H1 (cell line): ENCODE data around the gene IL1RL1. TPM values are rescaled to one million over a fixed set of nuclear protein-coding genes. Genes with fewer than 3 reads are reported as not detected.

ENCODE experiments used
- ATF2 ChIP-seq: IDR thresholded peaks from 2 replicates; pipeline ENCODE4 v1.6.1; 2012; ENCODE audit warnings: low read length, inconsistent platforms
- CBX5 ChIP-seq: fragments of 300-800, 300-1000 bp; sonication (generic); IDR thresholded peaks from 2 replicates; pipeline ENCODE4 v1.7.1; 2016; ENCODE audit warnings: antibody characterized with exemption, low read length, low read depth
- CHD2 ChIP-seq: IDR thresholded peaks from 2 replicates; pipeline ENCODE4 v1.6.1; 2012; ENCODE audit warnings: low read length, improper control_type of control experiment
- EZH2 ChIP-seq: fragments of 200-600 bp; sonication (generic); IDR thresholded peaks from 2 replicates; pipeline ENCODE4 v1.7.1; 2012; ENCODE audit warnings: low read depth, mild to moderate bottlenecking, moderate library complexity, low read length, inconsistent platforms; ENCODE audit not compliant: severe bottlenecking
- KDM1A ChIP-seq: fragments of 200-600, 300-600 bp; sonication (generic); IDR thresholded peaks from 2 replicates; pipeline ENCODE4 v1.7.1; 2016; ENCODE audit warnings: mild to moderate bottlenecking, low read length, borderline replicate concordance
- NANOG ChIP-seq: IDR thresholded peaks from 2 replicates; pipeline ENCODE4 v1.6.1; 2011; ENCODE audit warnings: low read length, low read depth, mild to moderate bottlenecking, inconsistent platforms; ENCODE audit not compliant: insufficient read depth, poor library complexity, severe bottlenecking
- NRF1 ChIP-seq: IDR thresholded peaks from 2 replicates; pipeline ENCODE4 v1.6.1; 2011; ENCODE audit warnings: mild to moderate bottlenecking, low read depth, low read length, improper control_type of control experiment
- RFX5 ChIP-seq: IDR thresholded peaks from 2 replicates; pipeline ENCODE4 v1.6.1; 2011; ENCODE audit warnings: low read depth, low read length, improper control_type of control experiment, borderline replicate concordance
- SP1 ChIP-seq: IDR thresholded peaks from 2 replicates; pipeline ENCODE4 v1.6.1; 2011; ENCODE audit warnings: low read depth, low read length
- SP4 ChIP-seq: IDR thresholded peaks from 2 replicates; pipeline ENCODE4 v1.6.1; 2012; ENCODE audit warnings: low read length, inconsistent platforms
- polyA plus RNA-seq, 7 experiments: library from polyadenylated mRNA; depleted of rRNA in 3 of 7; stranded (reverse) in 5 of 7; unstranded in 2 of 7; fragments of >200 nt in 5 of 7; fragments of 200-250 nt in 2 of 7; gene quantifications; 1 replicate in 5 of 7; 2 replicates in 1 of 7; 4 replicates in 1 of 7; pipeline versions ENCODE4 v1.2.1 to v1.2.3, GENCODE V29; 2011 to 2013; ENCODE audit warnings: missing spikeins in 2 of 7, mixed read lengths in 2 of 7
- total RNA-seq: library from RNA; stranded (reverse); fragmentation: NEBNext Ultra II Directional; extraction: Animal tissue kit (Norgen Biotek cat#: 25700); gene quantifications from 2 replicates; pipeline ENCODE4 v1.2.1, GENCODE V29; 2021
- TF ChIP-seq, protein P1 (sequence below): IDR thresholded peaks from 2 replicates; pipeline ENCODE4 v1.6.1; 2011; ENCODE audit warnings: low read length, improper control_type of control experiment

Gene IL1RL1
- total and polyA plus RNA-seq, 2 of the 8 experiments (the other 6 are each of a cell fraction or from before 2014, with no cell fraction given) = not detected

GRCh38 chr2:102294802-102295489 is 16.4 kb upstream of the IL1RL1 start (continued):
- TF ChIP-seq RFX5 (no peak), CBX5 (no peak), KDM1A (no peak), EZH2 (no peak), SP4 (no peak), SP1 (no peak), CHD2 (no peak), ATF2 (no peak), NANOG (no peak), NRF1 (no peak)
- TF ChIP-seq, protein P1, sequence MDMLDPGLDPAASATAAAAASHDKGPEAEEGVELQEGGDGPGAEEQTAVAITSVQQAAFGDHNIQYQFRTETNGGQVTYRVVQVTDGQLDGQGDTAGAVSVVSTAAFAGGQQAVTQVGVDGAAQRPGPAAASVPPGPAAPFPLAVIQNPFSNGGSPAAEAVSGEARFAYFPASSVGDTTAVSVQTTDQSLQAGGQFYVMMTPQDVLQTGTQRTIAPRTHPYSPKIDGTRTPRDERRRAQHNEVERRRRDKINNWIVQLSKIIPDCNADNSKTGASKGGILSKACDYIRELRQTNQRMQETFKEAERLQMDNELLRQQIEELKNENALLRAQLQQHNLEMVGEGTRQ = no peak
